NCI-H774 (cell line): ENCODE results near the gene USP3.
A peak's percentile ranks its signal among the peaks of the same experiment; 100 is the strongest.

Experiments used
- DNase-seq: peaks from one replicate; lab custom pipeline; 2025; lab: John Stamatoyannopoulos, UW

The USP3 gene

GRCh38 chr15:63544258-63545026 lies 40.0 kb downstream of the USP3 start:
- no peak for DNase-seq

DNA sequence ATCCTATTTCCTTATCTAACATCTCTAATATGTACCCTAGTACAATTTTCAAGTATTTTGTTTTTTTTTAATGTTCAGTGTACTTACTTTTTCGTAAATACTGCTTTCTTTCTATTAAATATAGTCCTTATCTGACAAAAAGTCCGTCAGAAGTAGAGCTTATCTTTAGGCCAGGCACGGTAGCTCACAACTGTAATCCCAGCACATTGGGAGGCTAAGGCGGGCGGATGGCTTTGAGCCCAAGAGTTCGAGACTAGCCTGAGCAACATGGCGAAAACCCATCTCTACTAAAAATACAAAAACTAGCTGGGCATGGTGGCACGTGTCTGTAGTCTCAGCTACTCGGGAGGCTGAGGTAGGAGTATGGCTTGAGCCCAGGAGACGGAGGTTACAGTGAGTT lies 41.1 kb downstream of the USP3 start:
- DNase-seq = no peak

DNA sequence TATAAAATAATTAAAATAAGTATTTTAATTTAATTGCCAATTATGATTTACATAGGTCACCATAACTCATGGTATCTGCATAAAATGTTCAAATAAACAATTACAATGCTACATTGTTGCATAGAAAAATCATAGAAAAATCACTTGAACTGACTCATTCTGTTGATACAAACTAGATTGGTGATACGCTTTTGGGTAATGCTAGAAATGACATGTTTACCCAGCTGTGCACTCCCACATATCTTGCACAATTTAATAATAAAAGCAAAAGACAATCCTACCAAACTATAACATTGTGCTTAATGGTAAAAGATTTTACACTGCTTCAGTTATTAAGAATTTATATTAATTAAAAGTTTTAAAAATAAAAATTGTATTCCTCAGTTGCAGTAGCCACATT lies 47.0 kb downstream of the USP3 start:
- DNase-seq = no peak

- no peak for DNase-seq
These were observed 49.0 kb downstream of the USP3 start for GRCh38 chr15:63553388-63553791.

DNA sequence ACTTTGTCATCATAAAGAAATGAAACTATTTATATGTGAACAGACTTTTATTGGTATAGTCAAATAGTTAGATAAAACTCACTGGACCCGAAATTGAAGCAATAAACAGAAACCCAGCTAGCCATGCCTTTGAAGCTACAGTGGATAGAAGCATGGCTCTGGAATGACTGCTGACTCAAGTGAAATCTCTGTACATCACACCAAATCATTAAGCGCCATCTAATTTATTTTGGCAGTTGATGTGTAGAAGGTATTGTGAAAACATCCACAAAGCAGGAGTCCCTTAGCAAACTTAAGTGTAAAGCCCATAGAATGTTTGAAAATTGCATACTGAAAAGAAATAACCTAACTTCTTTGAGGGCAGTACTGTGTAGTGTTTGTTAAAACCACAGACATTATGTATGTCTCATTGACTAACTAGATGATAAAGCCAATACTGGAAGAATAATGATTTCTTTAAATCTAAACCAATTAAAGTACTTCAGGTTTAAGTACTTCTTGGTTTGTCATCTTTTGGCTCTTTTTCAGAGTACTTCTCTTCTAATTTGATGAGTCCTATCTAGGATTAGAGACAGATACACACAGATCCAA lies 50.0 kb downstream of the USP3 start:
- DNase-seq = no peak

DNA sequence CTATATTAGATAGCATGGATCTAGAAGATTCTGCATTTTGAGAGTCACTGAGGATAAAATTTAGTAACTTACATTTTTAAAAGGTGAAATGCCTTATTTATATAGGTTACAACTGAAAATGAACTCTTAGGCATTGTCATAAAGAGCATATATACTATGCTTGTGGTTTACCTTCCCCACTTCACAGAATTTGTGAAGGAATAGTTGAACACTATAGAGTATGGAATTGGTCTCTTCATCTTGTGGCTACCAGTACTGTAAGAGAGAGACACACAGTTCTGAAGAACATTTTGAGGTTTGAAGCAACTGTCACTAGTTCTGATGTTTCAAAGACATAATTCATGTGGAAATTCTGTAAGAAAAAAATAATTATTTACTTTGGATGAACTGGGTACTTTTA lies 51.1 kb downstream of the USP3 start:
- no peak for DNase-seq

GRCh38 chr15:63556246-63556645 lies 51.9 kb downstream of the USP3 start:
- DNase-seq = no peak

- no peak for DNase-seq
These were observed 52.3 kb downstream of the USP3 start for GRCh38 chr15:63556736-63557135.

- no peak for DNase-seq
These were observed 55.4 kb downstream of the USP3 start for GRCh38 chr15:63559753-63560152.

- DNase-seq = no peak
These were observed 56.5 kb downstream of the USP3 start for GRCh38 chr15:63560741-63561448.

DNA sequence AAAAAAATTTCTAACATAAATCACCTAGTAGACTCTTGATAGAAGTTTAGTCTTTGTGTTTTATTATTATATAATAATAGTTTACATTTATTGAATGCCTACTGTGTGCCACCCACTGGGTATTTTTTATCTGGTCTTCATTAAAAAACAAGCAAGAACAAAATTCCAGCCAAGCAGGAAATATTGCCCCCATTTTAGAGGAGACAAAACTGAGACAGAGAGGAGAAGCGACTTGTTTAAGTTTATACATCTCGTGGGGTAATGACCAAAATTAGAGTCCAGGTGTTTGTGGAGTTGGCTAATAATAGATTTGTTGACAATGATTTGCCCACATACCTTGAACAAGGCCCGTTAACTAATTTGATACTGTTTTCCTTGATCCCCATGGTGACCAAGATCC lies 59.7 kb downstream of the USP3 start:
- no peak for DNase-seq

DNA sequence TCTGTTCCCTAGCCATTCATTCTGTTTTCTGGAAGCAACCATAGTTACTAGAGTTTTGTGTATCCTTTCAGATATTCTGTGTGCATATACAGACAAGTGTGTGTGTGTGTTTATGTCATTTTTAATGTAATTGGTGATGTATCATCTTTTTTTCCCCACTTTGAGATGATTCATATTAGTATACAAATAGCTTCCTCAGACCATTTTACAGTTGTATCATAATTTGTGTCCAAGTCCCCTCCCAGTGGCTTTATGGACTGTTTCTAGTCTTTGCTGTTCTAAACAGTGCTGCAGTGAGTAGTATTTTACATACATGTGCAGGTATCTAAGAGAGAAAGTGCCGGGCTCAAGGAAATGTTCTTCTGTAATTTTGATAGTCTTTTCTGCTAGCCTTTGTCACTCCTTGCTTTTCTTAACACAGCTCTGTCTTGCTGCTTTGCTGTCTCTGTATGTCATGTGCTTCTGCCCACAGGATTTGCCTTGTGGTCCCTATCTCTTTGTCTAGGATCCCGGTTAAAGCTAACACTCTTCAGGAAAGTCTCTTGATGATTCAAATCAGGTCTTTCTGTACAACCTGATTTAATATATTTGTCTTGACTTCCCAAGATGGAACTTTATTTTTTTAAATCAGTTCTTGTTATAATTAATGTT lies 61.3 kb downstream of the USP3 start:
- no peak for DNase-seq

DNA sequence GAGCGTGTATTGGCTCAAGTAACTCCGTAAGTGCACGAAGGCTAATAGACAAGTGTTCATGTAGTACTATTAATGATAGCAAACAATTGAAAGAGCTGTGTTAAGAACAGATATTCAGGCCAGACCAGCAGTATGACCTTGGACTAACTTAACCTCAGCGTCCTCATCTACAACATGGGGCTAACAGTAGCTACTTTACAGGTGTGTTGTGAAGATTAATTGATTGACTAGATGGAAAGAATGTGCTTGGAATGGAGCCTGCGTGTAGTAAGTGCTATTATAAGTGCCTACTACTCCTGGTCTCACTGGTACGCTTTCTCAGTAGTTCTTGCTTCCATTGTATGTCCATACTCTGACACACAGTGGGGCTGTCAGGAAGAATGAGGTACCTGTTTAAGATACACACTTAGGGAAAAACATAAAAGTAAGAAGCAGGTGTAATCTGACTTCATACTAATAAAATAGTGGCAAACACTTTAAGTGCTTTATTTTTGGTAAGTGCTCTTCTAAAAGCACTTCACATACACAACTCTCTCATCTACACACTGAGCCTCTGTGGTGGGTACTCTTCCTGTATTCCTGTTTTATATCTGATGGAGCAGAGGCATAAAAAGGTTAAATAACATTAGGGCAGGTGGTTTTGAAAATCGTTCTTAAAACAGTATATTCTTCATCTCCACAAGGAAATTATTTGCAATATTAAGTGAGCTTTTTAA lies 68.5 kb downstream of the USP3 start:
- no peak for DNase-seq

DNA sequence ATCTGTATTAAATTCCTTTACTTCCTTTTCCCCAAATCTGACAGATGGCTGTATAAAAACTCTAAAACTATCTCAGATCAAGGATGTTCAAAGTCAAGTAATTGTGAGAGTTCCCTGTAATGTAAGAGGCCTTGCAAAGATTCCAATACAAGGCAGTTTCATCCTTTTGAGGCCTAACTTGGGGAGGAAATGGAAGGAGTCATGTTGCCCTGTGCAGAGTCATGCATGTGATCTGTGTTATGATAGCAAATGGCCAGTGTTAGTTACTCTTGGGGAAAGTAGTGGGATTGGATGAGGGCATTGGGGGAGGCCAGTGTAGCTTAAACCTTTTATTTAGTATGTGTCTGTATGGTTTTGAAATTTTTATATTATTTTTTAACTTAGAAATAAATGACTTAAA lies 69.1 kb downstream of the USP3 start:
- DNase-seq = no peak

GRCh38 chr15:63575312-63575711 lies 70.9 kb downstream of the USP3 start:
- no peak for DNase-seq

DNA sequence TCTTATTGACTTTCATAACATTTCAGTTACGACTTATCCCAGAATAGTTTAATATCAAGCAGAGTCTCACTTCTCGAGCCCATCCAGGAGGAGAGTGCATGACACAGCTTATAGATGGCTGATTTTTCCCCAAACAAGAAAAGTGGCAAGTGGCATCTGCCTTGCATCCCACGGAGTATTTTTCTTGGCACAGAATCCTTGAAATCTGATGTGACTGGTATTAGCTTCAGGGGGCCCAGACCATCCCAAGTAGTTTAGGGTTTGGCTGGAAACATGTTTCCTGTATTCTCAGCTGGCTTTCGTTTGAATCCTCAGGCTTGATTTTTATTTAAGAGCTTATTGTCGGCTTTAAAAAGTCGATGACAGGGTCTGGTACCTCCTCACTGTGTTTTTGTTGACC lies 72.0 kb downstream of the USP3 start:
- no peak for DNase-seq

DNA sequence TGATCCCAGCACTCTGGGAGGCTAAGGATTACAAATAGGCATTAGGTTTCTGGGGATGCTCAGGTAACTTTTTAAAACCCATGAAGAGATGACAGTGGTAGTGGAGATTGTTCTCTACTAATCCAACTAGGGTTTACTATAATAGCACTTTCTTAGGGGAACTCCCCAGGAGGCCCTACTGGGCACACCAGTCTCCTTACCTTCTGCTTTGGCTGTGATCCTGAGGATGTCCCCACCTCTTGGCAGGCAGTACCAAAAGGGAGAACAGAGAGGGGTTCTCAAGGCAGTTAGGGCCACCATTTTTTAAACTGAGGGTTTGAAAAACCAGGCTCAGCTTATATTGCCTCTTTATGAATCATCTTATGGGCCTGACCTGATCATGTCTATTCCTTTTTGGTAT lies 77.8 kb downstream of the USP3 start:
- DNase-seq = no peak

DNA sequence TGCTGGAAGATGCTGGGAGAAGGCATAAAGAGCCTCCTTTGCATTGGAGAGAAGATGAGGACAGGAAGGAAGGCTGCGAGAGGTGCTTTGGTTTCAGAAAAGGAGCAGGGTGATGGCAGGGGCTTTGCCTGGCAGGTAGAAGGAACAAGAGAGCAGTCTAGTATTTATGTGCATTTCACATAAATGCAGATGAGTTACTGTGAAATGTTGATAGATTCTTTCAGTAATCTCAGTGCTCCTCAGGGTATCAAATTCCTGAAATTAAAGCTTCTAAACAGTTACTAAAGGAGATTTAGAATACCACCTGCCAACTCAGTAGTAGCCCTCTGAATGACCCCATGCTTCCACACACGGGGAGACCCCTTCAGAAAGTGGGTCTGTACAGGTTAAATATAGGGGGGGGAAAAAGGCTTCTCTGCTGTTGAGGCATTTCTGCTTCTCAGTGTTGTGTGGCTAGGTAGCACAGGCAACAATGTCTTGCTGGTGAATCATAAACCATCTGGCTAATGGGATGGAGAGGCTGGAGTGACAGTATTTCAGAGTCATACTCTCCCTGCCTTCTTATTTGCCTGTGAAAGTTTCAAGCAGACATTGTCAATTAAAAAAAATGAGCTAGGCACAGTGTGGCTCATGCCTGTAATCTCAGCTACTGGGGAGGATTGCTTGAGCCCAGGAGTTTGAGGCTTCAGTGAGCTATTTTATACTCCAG lies 78.5 kb downstream of the USP3 start:
- no peak for DNase-seq

- no peak for DNase-seq
These were observed 82.4 kb downstream of the USP3 start for GRCh38 chr15:63586790-63587189.

DNA sequence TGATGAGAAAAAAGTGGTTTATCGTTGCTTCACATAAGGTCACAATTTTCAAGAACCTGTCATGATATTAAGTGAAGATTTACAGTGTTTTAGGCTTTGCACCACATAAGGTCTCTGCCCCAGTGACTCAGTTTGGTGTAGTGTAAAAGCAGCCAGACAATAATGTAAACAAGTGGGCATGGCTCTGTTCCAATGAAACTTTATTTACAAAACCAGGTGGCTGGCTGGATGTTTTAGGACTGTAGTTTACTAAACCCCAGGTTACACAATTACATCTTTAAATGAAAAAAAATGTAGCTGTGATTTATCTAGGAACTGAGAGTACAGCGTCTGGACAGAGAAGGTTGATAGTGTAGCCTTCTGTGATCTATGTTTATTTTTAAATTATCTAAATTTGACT lies 83.1 kb downstream of the USP3 start:
- DNase-seq = peak; percentile 17

GRCh38 chr15:63588826-63589225 lies 84.4 kb downstream of the USP3 start:
- no peak for DNase-seq
